Retina (tissue), 1 donor: Measurements from ENCODE around the gene CNTNAP2.
"Not testable (repeated sequence)": the region's sequence is repeated elsewhere in the genome, so short reads cannot be mapped to it uniquely, and the experiment has no call there.

Source experiments
- DNase-seq: peaks from one replicate; pipeline ENCODE4 v3.0.0-alpha.2; 2016

Gene CNTNAP2

GRCh38 chr7:148255333-148255732 lies 2138.7 kb downstream of the CNTNAP2 start:
- no peak for DNase-seq

GRCh38 chr7:148256433-148256832 lies 2139.8 kb downstream of the CNTNAP2 start:
- DNase-seq, result no peak

GRCh38 chr7:148260599-148260998 lies 2144.0 kb downstream of the CNTNAP2 start:
- no peak for DNase-seq

GRCh38 chr7:148261523-148261922 lies 2144.9 kb downstream of the CNTNAP2 start:
- no peak for DNase-seq

GRCh38 chr7:148261996-148262688 lies 2145.5 kb downstream of the CNTNAP2 start:
- no peak for DNase-seq

- peak; percentile 89 for DNase-seq
These were observed 2146.2 kb downstream of the CNTNAP2 start for GRCh38 chr7:148262721-148263229.

- DNase-seq, result peak; percentile 52
These were observed 2148.4 kb downstream of the CNTNAP2 start for GRCh38 chr7:148264933-148265557.

GRCh38 chr7:148265896-148266295 lies 2149.3 kb downstream of the CNTNAP2 start:
- no peak for DNase-seq

- DNase-seq, result no peak
These were observed 2150.2 kb downstream of the CNTNAP2 start for GRCh38 chr7:148266795-148267194.

- DNase-seq, result no peak
These were observed 2154.0 kb downstream of the CNTNAP2 start for GRCh38 chr7:148270576-148270975.

GRCh38 chr7:148274118-148274517 lies 2157.5 kb downstream of the CNTNAP2 start:
- no peak for DNase-seq

- no peak for DNase-seq
These were observed 2158.8 kb downstream of the CNTNAP2 start for GRCh38 chr7:148275359-148275890.

- DNase-seq, result no peak
These were observed 2159.9 kb downstream of the CNTNAP2 start for GRCh38 chr7:148276314-148277041.

GRCh38 chr7:148277042-148277660 lies 2160.6 kb downstream of the CNTNAP2 start:
- DNase-seq, result no peak

GRCh38 chr7:148286150-148286549 lies 2169.5 kb downstream of the CNTNAP2 start:
- no peak for DNase-seq

GRCh38 chr7:148287538-148287937 lies 2170.9 kb downstream of the CNTNAP2 start:
- no peak for DNase-seq

GRCh38 chr7:148288592-148289151 lies 2172.1 kb downstream of the CNTNAP2 start:
- no peak for DNase-seq

- DNase-seq, result no peak
These were observed 2173.0 kb downstream of the CNTNAP2 start for GRCh38 chr7:148289630-148290029.

GRCh38 chr7:148290538-148290937 lies 2173.9 kb downstream of the CNTNAP2 start:
- no peak for DNase-seq

- no peak for DNase-seq
These were observed 2175.2 kb downstream of the CNTNAP2 start for GRCh38 chr7:148291799-148292198.

GRCh38 chr7:148296994-148297644 lies 2180.5 kb downstream of the CNTNAP2 start:
- DNase-seq, result no peak

GRCh38 chr7:148298768-148299167 lies 2182.2 kb downstream of the CNTNAP2 start:
- DNase-seq, result not testable (repeated sequence)
